Stomach (tissue), 9 donors: ENCODE results near the gene CACNA2D3. TPM values are rescaled to one million over a fixed set of nuclear protein-coding genes. Genes with fewer than 3 reads are reported as not detected.

Source experiments
- DNase-seq, 2 donors: peaks; one replicate each; pipeline versions ENCODE4 v3.0.0 to v3.0.0-alpha.2; 2013 to 2019
- H3K27ac ChIP-seq, 5 donors: fragments of 200-600 bp in 4 of 5; sonication (generic) in 4 of 5; one replicate each; pipeline ENCODE4 v1.5.1; 2013 to 2019; ENCODE audit warnings: mild to moderate bottlenecking in 1 of 5, moderate library complexity in 1 of 5
- H3K27me3 ChIP-seq, 3 donors: fragments of 200-600 bp; sonication (generic); one replicate each; pipeline ENCODE4 v1.5.1; 2017 to 2019; ENCODE audit warnings: mixed run types in 1 of 3
- H3K36me3 ChIP-seq, 4 donors: fragments of 200-600 bp; sonication (generic); 1 replicate in 3 of 4; 2 replicates in 1 of 4; pipeline ENCODE4 v1.5.1; 2016 to 2019
- H3K4me1 ChIP-seq, 4 donors: fragments of 200-600 bp; sonication (generic); one replicate each; pipeline ENCODE4 v1.5.1; 2016 to 2019
- H3K4me3 ChIP-seq, 4 donors: fragments of 200-600 bp; sonication (generic) in 3 of 4; one replicate each; pipeline ENCODE4 v1.5.1; 2016 to 2019; ENCODE audit warnings: mild to moderate bottlenecking in 1 of 4
- H3K9me3 ChIP-seq, 4 donors: fragments of 200-600 bp; sonication (generic); one replicate each; pipeline ENCODE4 v1.5.1; 2016 to 2019
- CTCF ChIP-seq, 7 experiments: fragments of 450-650 bp in 4 of 7; fragments of 200-600 bp in 3 of 7; sonication (generic) in 3 of 7; IDR thresholded peaks; one replicate each; pipeline ENCODE4 v1.5.1; 2016 to 2019; ENCODE audit warnings: antibody characterized with exemption in 7 of 7, control low read depth in 2 of 7, mild to moderate bottlenecking in 1 of 7
- EP300 ChIP-seq: sonication (generic); formaldehyde crosslinking; IDR thresholded peaks from one replicate; pipeline ENCODE4 v1.6.1; 2017; ENCODE audit warnings: antibody characterized with exemption
- POLR2A ChIP-seq, 4 donors: fragments of 450-650 bp; IDR thresholded peaks; one replicate each; pipeline ENCODE4 v1.6.1; 2016; ENCODE audit warnings: antibody characterized with exemption in 4 of 4, control low read depth in 2 of 4, mild to moderate bottlenecking in 1 of 4, moderate library complexity in 1 of 4
- POLR2AphosphoS5 ChIP-seq, 3 donors: sonication (generic); formaldehyde crosslinking; IDR thresholded peaks; one replicate each; pipeline ENCODE4 v1.6.1; 2016; ENCODE audit warnings: antibody characterized with exemption in 3 of 3
- WGBS, 5 donors: extraction: QIAGEN DNeasy Blood & Tissue Kit in 3 of 5; methylation state at CpG; one replicate each; pipeline versions ENCODE4 v1.1.5 to v1.1.7; 2013 to 2018; 5-methylcytosine and 5-hydroxymethylcytosine counted together
- intact Hi-C: fragments of 100-400 bp; cut with DNase I; formaldehyde crosslinking; loops from one replicate; pipeline ENCODE4 v1.15.1; 2023; ENCODE audit warnings: low total_unique reads
- polyA plus RNA-seq, 3 donors: library from polyadenylated mRNA; stranded (reverse); fragments of 200-250 nt; gene quantifications; one replicate each; pipeline ENCODE4 v1.2.3, GENCODE V29; 2013
- total RNA-seq, 5 donors: library from RNA; depleted of rRNA; stranded (reverse); fragments of >200 nt; gene quantifications; one replicate each; pipeline versions ENCODE4 v1.1.0 to v1.2.3, GENCODE V29; 2014 to 2016
- donor health status: healthy with polysubstance abuse.
- donor health status: Bipolar disorder and iron deficiency.
- donor health status: healthy.

CACNA2D3 gene
- total and polyA plus RNA-seq, 8 donors: 0.56 to 54.0 (median 2.9) TPM; not detected in 1

GRCh38 chr3:54791501-54792156 lies 669.3 kb downstream of the CACNA2D3 start:
- no peak for DNase-seq
- intact Hi-C loops: no loop called here
- no peak overlapping the region for H3K4me3 ChIP-seq
- no peaks in the 10 kb centered on the region for H3K4me1 ChIP-seq
- TF ChIP-seq POLR2A (IDR thresholded peaks at IDR 0.05): no peak
- TF ChIP-seq EP300: no peak
- no peak for TF ChIP-seq CTCF (IDR thresholded peaks at IDR 0.05)
- no peak for TF ChIP-seq POLR2AphosphoS5 (IDR thresholded peaks at IDR 0.05)
- H3K27me3 ChIP-seq: no peaks in the 10 kb centered on the region
- no peaks in the 10 kb centered on the region for H3K36me3 ChIP-seq
- no peak overlapping the region for H3K27ac ChIP-seq
- peaks cover 0 to 6% (median 3%) of the 10 kb centered on the region in 4 donors for H3K9me3 ChIP-seq
- 21 to 44% (median 23%) methylated on average over 2 of the region's 2 CpGs for WGBS, 5 donors

GRCh38 chr3:54792584-54792983 lies 670.2 kb downstream of the CACNA2D3 start:
- DNase-seq: no peak
- no peak overlapping the region for H3K4me3 ChIP-seq
- 79 to 83% (median 81%) methylated on average over 4 of the region's 4 CpGs for WGBS, 5 donors

GRCh38 chr3:54793171-54793570 lies 670.8 kb downstream of the CACNA2D3 start:
- intact Hi-C loops: no loop called here
- H3K4me1 ChIP-seq: no peaks in the 10 kb centered on the region
- no peaks in the 10 kb centered on the region for H3K36me3 ChIP-seq
- no peak overlapping the region for H3K4me3 ChIP-seq
- no peaks in the 10 kb centered on the region for H3K27me3 ChIP-seq
- TF ChIP-seq POLR2A (IDR thresholded peaks at IDR 0.05): no peak
- no peak for TF ChIP-seq POLR2AphosphoS5 (IDR thresholded peaks at IDR 0.05)
- no peak for TF ChIP-seq CTCF (IDR thresholded peaks at IDR 0.05)
- TF ChIP-seq EP300: no peak
- no peak for DNase-seq
- H3K27ac ChIP-seq: no peak overlapping the region
- no peaks in the 10 kb centered on the region for H3K9me3 ChIP-seq
- WGBS, 5 donors: 62 to 70% (median 69%) methylated on average over 6 of the region's 6 CpGs

More at GRCh38 chr3:54792584-54792983, 670.2 kb downstream of the CACNA2D3 start:
- peaks cover 0 to 3% (median 1%) of the 10 kb centered on the region in 4 donors for H3K9me3 ChIP-seq
- H3K4me1 ChIP-seq: no peaks in the 10 kb centered on the region
- H3K27me3 ChIP-seq: no peaks in the 10 kb centered on the region
- no peaks in the 10 kb centered on the region for H3K36me3 ChIP-seq
- H3K27ac ChIP-seq: no peak overlapping the region
- TF ChIP-seq CTCF (IDR thresholded peaks at IDR 0.05) (no peak), POLR2AphosphoS5 (IDR thresholded peaks at IDR 0.05) (no peak), EP300 (no peak), POLR2A (IDR thresholded peaks at IDR 0.05) (no peak)
- intact Hi-C loops: no loop called here

GRCh38 chr3:54797111-54797510 lies 674.8 kb downstream of the CACNA2D3 start:
- no peak for DNase-seq
- intact Hi-C loops: no loop called here
- Histone ChIP-seq H3K4me3 (no peak overlapping the region), H3K36me3 (no peaks in the 10 kb centered on the region), H3K9me3 (no peaks in the 10 kb centered on the region), H3K4me1 (no peaks in the 10 kb centered on the region), H3K27me3 (no peaks in the 10 kb centered on the region), H3K27ac (no peak overlapping the region)
- 68 to 90% (median 76%) methylated on average over 2 of the region's 2 CpGs for WGBS, 5 donors
- no peak for TF ChIP-seq CTCF (IDR thresholded peaks at IDR 0.05)
- no peak for TF ChIP-seq POLR2AphosphoS5 (IDR thresholded peaks at IDR 0.05)
- no peak for TF ChIP-seq POLR2A (IDR thresholded peaks at IDR 0.05)
- TF ChIP-seq EP300: no peak
